ENCODE data around the gene FAM181A. TPM values are rescaled to one million over a fixed set of nuclear protein-coding genes. Genes with fewer than 3 reads are reported as not detected.
A peak's percentile ranks its signal among the peaks of the same experiment; 100 is the strongest.

Gene FAM181A
- polyA plus RNA-seq, 4 donors: not detected

DNA sequence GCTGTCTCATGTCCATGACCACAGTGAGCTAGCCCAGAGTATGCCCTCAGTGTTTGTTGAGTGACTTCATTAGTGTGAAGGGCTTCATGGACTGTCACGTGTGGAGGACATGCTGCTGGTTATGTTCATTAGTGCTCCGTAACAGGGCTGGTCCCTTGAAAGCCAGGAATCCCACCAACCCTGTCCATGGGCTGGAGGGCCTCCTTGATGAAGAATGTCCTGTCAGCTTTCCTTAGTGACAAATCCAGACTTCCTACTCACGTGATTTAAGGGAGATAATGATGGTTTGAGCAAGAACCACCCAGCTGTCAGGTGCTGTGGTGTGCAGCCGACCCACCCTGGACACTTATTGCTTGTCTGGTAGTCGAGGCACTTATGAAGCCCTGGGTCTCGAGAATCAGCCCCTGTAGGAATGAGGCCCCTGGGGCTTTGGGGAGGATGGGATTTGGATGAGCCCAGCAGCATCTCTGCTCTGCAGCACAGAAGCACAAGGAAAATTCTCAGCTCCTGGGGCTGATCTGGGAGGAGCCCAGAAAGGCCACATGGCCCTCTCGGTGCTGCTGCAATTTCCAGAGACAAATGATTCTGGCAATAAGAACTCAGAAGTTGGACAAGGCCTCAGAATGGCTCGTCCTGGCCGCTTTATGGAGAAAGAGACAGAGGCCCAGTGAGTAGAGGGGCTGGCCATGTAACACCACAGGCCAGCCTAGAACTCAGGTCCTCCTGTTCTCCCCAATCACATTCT is 37.2 kb upstream of the FAM181A start:
- Histone ChIP-seq H3K4me1 (ENCODE audit: control insufficient read depth in 3 of 3, insufficient read depth in 2 of 3, low read depth in 1 of 3, low read length in 2 of 3) (peaks cover 0 to 4% (median 0%) of the 10 kb centered on the region in 3 donors), H3K9me3 (ENCODE audit: control insufficient read depth in 2 of 2, insufficient read depth in 1 of 2, low read depth in 1 of 2, low read length in 1 of 2) (no peaks in the 10 kb centered on the region), H3K4me3 (ENCODE audit: low read depth in 1 of 3, low read length in 3 of 3) (no peak overlapping the region), H3K27ac (ENCODE audit: low read depth in 1 of 3, low read length in 2 of 3) (no peak overlapping the region), H3K27me3 (ENCODE audit: control insufficient read depth in 3 of 3, insufficient read depth in 3 of 3, low read length in 3 of 3) (peaks cover 0 to 2% (median 0%) of the 10 kb centered on the region in 3 donors), H3K36me3 (ENCODE audit: control insufficient read depth in 3 of 3, insufficient read depth in 2 of 3, low read depth in 1 of 3, low read length in 3 of 3) (no peaks in the 10 kb centered on the region)
- DNase-seq (no peak), FAIRE-seq (no peak)
- 53 to 63% (median 54%) methylated on average over 9 of the region's 9 CpGs for WGBS, 3 donors

DNA sequence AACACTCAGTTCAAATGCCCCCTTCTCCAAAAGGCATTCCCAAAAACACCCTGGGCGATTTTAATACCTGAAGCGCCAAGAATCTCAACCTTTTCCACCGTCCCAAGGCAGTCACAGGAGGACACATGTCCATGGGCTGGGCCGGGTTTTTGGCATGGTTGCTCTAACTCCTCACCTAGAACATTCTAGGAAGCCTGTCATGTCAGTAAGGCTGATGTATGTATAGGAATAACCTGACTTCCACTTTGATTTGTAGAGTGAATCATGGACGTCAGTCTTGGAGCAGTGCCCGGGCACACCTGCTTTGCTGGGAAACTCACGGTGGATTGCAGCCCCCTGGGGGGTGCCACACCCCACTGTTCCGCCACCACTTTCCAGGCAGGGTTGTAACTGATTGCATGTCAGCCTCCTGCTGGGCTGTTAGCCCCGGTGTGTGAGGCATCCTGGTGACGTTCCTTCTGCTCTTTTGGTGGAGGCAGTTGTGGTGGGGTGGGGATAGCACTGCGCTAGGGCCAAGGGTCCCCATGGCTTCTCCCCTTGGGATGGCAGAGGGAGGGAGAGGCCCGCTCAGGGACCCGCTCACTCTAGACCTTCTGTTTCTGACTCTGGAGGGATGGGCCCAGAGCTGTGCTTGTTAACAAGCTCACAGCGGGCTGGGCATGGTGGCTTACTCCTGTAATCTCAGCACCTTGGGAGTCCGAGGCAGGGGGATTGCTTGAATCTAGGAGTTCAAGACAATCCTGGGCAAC is 35.2 kb upstream of the FAM181A start:
- no peak for FAIRE-seq
- WGBS, 3 donors: 60 to 74% (median 71%) methylated on average over 15 of the region's 15 CpGs
- no peaks in the 10 kb centered on the region for H3K9me3 ChIP-seq (ENCODE audit: control insufficient read depth in 2 of 2, insufficient read depth in 1 of 2, low read depth in 1 of 2, low read length in 1 of 2)
- peaks cover 0 to 4% (median 0%) of the 10 kb centered on the region in 3 donors for H3K4me1 ChIP-seq (ENCODE audit: control insufficient read depth in 3 of 3, insufficient read depth in 2 of 3, low read depth in 1 of 3, low read length in 2 of 3)
- no peak overlapping the region for H3K4me3 ChIP-seq (ENCODE audit: low read depth in 1 of 3, low read length in 3 of 3)
- no peak overlapping the region for H3K27ac ChIP-seq (ENCODE audit: low read depth in 1 of 3, low read length in 2 of 3)
- DNase-seq: no peak
- no peaks in the 10 kb centered on the region for H3K36me3 ChIP-seq (ENCODE audit: control insufficient read depth in 3 of 3, insufficient read depth in 2 of 3, low read depth in 1 of 3, low read length in 3 of 3)
- peaks cover 0 to 2% (median 0%) of the 10 kb centered on the region in 3 donors for H3K27me3 ChIP-seq (ENCODE audit: control insufficient read depth in 3 of 3, insufficient read depth in 3 of 3, low read length in 3 of 3)

DNA sequence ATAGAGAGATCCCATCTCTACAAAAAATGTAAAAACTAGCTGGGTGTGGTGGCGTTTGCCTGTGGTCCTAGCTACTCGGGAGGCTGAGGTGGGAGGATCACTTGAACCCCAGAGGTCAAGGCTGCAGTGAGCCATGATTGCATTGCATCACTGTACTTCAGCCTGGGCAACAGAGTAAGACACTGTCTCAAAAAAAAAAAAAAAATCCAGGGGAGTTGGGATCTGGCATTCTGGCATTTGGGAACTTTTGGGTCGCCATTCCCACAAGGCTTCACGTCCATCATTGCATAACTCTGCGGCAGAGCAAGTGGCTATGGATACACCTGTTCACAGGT is 34.7 kb upstream of the FAM181A start:
- Histone ChIP-seq H3K9me3 (ENCODE audit: control insufficient read depth in 2 of 2, insufficient read depth in 1 of 2, low read depth in 1 of 2, low read length in 1 of 2) (no peaks in the 10 kb centered on the region), H3K27me3 (ENCODE audit: control insufficient read depth in 3 of 3, insufficient read depth in 3 of 3, low read length in 3 of 3) (peaks cover 0 to 2% (median 0%) of the 10 kb centered on the region in 3 donors), H3K4me3 (ENCODE audit: low read depth in 1 of 3, low read length in 3 of 3) (no peak overlapping the region), H3K27ac (ENCODE audit: low read depth in 1 of 3, low read length in 2 of 3) (no peak overlapping the region), H3K4me1 (ENCODE audit: control insufficient read depth in 3 of 3, insufficient read depth in 2 of 3, low read depth in 1 of 3, low read length in 2 of 3) (peaks cover 0 to 4% (median 0%) of the 10 kb centered on the region in 3 donors), H3K36me3 (ENCODE audit: control insufficient read depth in 3 of 3, insufficient read depth in 2 of 3, low read depth in 1 of 3, low read length in 3 of 3) (no peaks in the 10 kb centered on the region)
- 60 to 72% (median 64%) methylated on average over 5 of the region's 5 CpGs for whole genome bisulfite sequencing, 3 donors
- FAIRE-seq (no peak), DNase-seq (no peak)

- WGBS, 3 donors: 31 to 38% (median 34%) methylated on average over 13 of the region's 13 CpGs
- DNase-seq (peak; percentile 41 to 74), FAIRE-seq (no peak)
- no peak overlapping the region for H3K27ac ChIP-seq (ENCODE audit: low read depth in 1 of 3, low read length in 2 of 3)
- H3K9me3 ChIP-seq (ENCODE audit: control insufficient read depth in 2 of 2, insufficient read depth in 1 of 2, low read depth in 1 of 2, low read length in 1 of 2): no peaks in the 10 kb centered on the region
- H3K27me3 ChIP-seq (ENCODE audit: control insufficient read depth in 3 of 3, insufficient read depth in 3 of 3, low read length in 3 of 3): peaks cover 0 to 2% (median 0%) of the 10 kb centered on the region in 3 donors
- peaks cover 0 to 4% (median 0%) of the 10 kb centered on the region in 3 donors for H3K4me1 ChIP-seq (ENCODE audit: control insufficient read depth in 3 of 3, insufficient read depth in 2 of 3, low read depth in 1 of 3, low read length in 2 of 3)
- no peaks in the 10 kb centered on the region for H3K36me3 ChIP-seq (ENCODE audit: control insufficient read depth in 3 of 3, insufficient read depth in 2 of 3, low read depth in 1 of 3, low read length in 3 of 3)
- no peak overlapping the region for H3K4me3 ChIP-seq (ENCODE audit: low read depth in 1 of 3, low read length in 3 of 3)
Measured at GRCh38 chr14:93892923-93893558, 34.1 kb upstream of the FAM181A start.

DNA sequence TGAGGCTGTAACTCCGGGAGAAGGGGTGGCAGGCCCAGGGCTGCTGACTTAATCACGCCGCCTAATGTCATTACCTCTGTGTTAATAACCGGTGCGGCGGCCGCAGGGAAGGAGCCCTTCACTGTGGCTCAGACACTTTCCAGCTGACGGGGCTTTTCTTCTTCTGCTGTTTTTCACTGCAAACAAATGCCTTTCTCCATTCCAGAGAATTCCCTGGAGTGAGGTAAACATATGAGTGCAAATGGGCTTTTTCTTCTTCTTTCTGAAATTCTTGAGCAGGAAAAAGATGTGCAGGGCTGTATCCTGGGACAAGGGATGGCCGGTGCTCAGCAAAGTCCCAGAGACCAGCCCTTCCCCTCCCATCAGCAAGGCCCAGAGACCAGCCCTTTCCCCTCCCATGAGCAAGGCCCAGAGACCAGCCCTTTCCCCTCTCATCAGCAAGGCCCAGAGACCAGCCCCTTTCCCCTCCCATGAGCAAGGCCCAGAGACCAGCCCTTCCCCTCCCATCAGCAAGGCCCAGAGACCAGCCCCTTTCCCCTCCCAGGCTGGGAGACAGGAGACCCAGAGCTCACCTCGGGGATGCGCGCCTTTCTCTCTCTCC is 33.4 kb upstream of the FAM181A start:
- H3K27me3 ChIP-seq (ENCODE audit: control insufficient read depth in 3 of 3, insufficient read depth in 3 of 3, low read length in 3 of 3): no peaks in the 10 kb centered on the region
- WGBS, 3 donors: 77 to 83% (median 82%) methylated on average over 12 of the region's 12 CpGs
- FAIRE-seq: no peak
- H3K4me3 ChIP-seq (ENCODE audit: low read depth in 1 of 3, low read length in 3 of 3): no peak overlapping the region
- no peaks in the 10 kb centered on the region for H3K36me3 ChIP-seq (ENCODE audit: control insufficient read depth in 3 of 3, insufficient read depth in 2 of 3, low read depth in 1 of 3, low read length in 3 of 3)
- H3K9me3 ChIP-seq (ENCODE audit: control insufficient read depth in 2 of 2, insufficient read depth in 1 of 2, low read depth in 1 of 2, low read length in 1 of 2): no peaks in the 10 kb centered on the region
- no peak overlapping the region for H3K27ac ChIP-seq (ENCODE audit: low read depth in 1 of 3, low read length in 2 of 3)
- DNase-seq: no peak
- H3K4me1 ChIP-seq (ENCODE audit: control insufficient read depth in 3 of 3, insufficient read depth in 2 of 3, low read depth in 1 of 3, low read length in 2 of 3): peaks cover 0 to 4% (median 0%) of the 10 kb centered on the region in 3 donors

DNA sequence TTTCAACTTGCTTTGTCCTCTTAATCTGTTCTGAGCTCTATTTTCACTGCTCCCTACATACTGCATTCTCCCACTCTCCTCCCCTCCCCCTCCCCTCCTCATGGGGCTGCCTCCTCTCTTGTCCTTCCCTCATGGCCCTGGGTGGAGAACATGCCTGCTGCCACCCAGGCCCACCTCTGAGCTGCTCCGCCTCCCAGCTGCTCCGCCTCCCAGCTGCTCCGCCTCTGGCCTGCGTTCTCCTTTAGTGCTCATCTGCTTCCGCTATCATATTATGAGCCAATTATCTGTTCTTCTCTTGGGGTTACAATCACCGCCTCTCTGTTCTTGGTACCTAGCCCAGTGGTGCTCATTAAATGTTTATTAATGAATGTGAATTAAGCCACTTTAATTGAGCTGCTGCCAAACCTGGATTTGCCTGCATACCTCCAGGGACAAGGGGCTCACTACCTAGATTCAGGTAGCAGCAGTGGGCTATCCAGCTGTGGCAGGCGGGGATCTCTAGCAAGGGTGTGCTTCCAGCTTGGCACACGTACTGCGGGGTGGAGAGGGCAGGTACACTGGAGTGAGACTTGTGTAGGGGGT is 32.0 kb upstream of the FAM181A start:
- Histone ChIP-seq H3K27ac (ENCODE audit: low read depth in 1 of 3, low read length in 2 of 3) (no peak overlapping the region), H3K36me3 (ENCODE audit: control insufficient read depth in 3 of 3, insufficient read depth in 2 of 3, low read depth in 1 of 3, low read length in 3 of 3) (no peaks in the 10 kb centered on the region), H3K9me3 (ENCODE audit: control insufficient read depth in 2 of 2, insufficient read depth in 1 of 2, low read depth in 1 of 2, low read length in 1 of 2) (no peaks in the 10 kb centered on the region), H3K27me3 (ENCODE audit: control insufficient read depth in 3 of 3, insufficient read depth in 3 of 3, low read length in 3 of 3) (no peaks in the 10 kb centered on the region), H3K4me3 (ENCODE audit: low read depth in 1 of 3, low read length in 3 of 3) (no peak overlapping the region), H3K4me1 (ENCODE audit: control insufficient read depth in 3 of 3, insufficient read depth in 2 of 3, low read depth in 1 of 3, low read length in 2 of 3) (peaks cover 0 to 4% (median 0%) of the 10 kb centered on the region in 3 donors)
- DNase-seq: no peak
- WGBS, 3 donors: 79 to 90% (median 83%) methylated on average over 9 of the region's 9 CpGs
- FAIRE-seq: no peak

- Histone ChIP-seq H3K9me3 (ENCODE audit: control insufficient read depth in 2 of 2, insufficient read depth in 1 of 2, low read depth in 1 of 2, low read length in 1 of 2) (no peaks in the 10 kb centered on the region), H3K36me3 (ENCODE audit: control insufficient read depth in 3 of 3, insufficient read depth in 2 of 3, low read depth in 1 of 3, low read length in 3 of 3) (no peaks in the 10 kb centered on the region), H3K4me1 (ENCODE audit: control insufficient read depth in 3 of 3, insufficient read depth in 2 of 3, low read depth in 1 of 3, low read length in 2 of 3) (peaks cover 0 to 4% (median 0%) of the 10 kb centered on the region in 3 donors), H3K27ac (ENCODE audit: low read depth in 1 of 3, low read length in 2 of 3) (no peak overlapping the region), H3K27me3 (ENCODE audit: control insufficient read depth in 3 of 3, insufficient read depth in 3 of 3, low read length in 3 of 3) (no peaks in the 10 kb centered on the region), H3K4me3 (ENCODE audit: low read depth in 1 of 3, low read length in 3 of 3) (no peak overlapping the region)
- WGBS, 3 donors: 74 to 85% (median 79%) methylated on average over 5 of the region's 5 CpGs
- FAIRE-seq (no peak), DNase-seq (no peak)
Measured at GRCh38 chr14:93897476-93897845, 29.7 kb upstream of the FAM181A start.

DNA sequence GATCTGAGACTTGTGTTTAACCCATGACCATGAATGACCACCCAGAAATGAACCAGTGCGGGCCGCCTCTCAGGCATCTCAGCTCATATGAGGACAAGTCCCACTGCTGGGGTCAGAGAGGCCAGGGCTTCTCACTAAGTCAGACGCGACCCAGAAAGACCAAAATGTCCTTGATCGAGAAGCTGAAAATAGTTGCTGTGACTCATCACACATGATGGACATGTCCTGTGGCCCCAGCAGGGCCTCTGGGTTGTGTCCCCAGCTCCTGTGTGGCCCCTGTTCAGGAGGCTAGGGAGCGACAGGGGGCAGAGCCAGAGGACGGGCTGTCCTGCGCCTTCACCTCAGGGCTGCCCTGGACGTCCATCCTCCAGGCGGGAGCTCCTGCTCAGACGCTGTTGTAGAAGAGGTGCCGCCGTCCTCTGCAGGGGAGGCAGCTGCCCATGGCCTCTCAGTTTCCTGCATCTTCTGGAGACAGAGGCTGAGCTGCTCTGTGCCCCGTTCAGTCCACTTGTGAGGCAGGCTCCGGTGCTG is 29.0 kb upstream of the FAM181A start:
- DNase-seq (no peak), FAIRE-seq (no peak)
- Histone ChIP-seq H3K27ac (ENCODE audit: low read depth in 1 of 3, low read length in 2 of 3) (no peak overlapping the region), H3K4me1 (ENCODE audit: control insufficient read depth in 3 of 3, insufficient read depth in 2 of 3, low read depth in 1 of 3, low read length in 2 of 3) (peaks cover 0 to 2% (median 0%) of the 10 kb centered on the region in 3 donors), H3K27me3 (ENCODE audit: control insufficient read depth in 3 of 3, insufficient read depth in 3 of 3, low read length in 3 of 3) (no peaks in the 10 kb centered on the region), H3K4me3 (ENCODE audit: low read depth in 1 of 3, low read length in 3 of 3) (no peak overlapping the region), H3K36me3 (ENCODE audit: control insufficient read depth in 3 of 3, insufficient read depth in 2 of 3, low read depth in 1 of 3, low read length in 3 of 3) (no peaks in the 10 kb centered on the region), H3K9me3 (ENCODE audit: control insufficient read depth in 2 of 2, insufficient read depth in 1 of 2, low read depth in 1 of 2, low read length in 1 of 2) (no peaks in the 10 kb centered on the region)
- 84 to 87% (median 85%) methylated on average over 15 of the region's 15 CpGs for WGBS, 3 donors

Data from small intestine (tissue), 7 donors.